Measurements from ENCODE around the gene FBXW9. TPM values are rescaled to one million over a fixed set of nuclear protein-coding genes. Genes with fewer than 3 reads are reported as not detected.

FBXW9 gene
- total and polyA plus RNA-seq, 2 of the 13 experiments (the other 11 are each of a cell fraction or from before 2014, with no cell fraction given), result 5.7 to 6.1 TPM

GRCh38 chr19:12723641-12724426, 27.4 kb upstream of the FBXW9 start, which contains the start of gene TNPO2 (continued):
- peak; percentile 29; the same call in 1 of the 2 replicates for TF ChIP-seq ZGPAT (CRISPR knock-in tag; IDR thresholded peaks at IDR 0.05)
- peak; percentile 50; the same call in 1 of the 2 replicates for TF ChIP-seq ZFP91 (CRISPR knock-in tag; IDR thresholded peaks at IDR 0.05; ENCODE audit: borderline replicate concordance)
- peak; percentile 95; the same call in 2 of the 3 replicates for TF ChIP-seq MXI1 (IDR thresholded peaks at IDR 0.05; ENCODE audit: borderline replicate concordance, low read depth, low read length)
- peak; percentile 88 for TF ChIP-seq TFDP1 (CRISPR knock-in tag; IDR thresholded peaks at IDR 0.05; ENCODE audit: borderline replicate concordance)
- TF ChIP-seq TSC22D2 (CRISPR knock-in tag; IDR thresholded peaks at IDR 0.05; ENCODE audit: borderline replicate concordance), result 0 out of 2 replicates have a peak, but pooled peaks have one; percentile 36
- 0 out of 2 replicates have a peak, but pooled peaks have one; percentile 18 for TF ChIP-seq KDM3A (CRISPR knock-in tag; IDR thresholded peaks at IDR 0.05; ENCODE audit: low read depth)
- peak; percentile 43 for TF ChIP-seq YY1 (IDR thresholded peaks at IDR 0.05; ENCODE audit: insufficient read depth, insufficient replicate concordance, low read depth, low read length)
- TF ChIP-seq HDAC2 (CRISPR knock-in tag; IDR thresholded peaks at IDR 0.05), result peak; percentile 67
- 0 out of 2 replicates have a peak, but pooled peaks have one; percentile 17 for TF ChIP-seq ZNF263 (CRISPR knock-in tag; IDR thresholded peaks at IDR 0.05)
- no peak for TF ChIP-seq CERS6 (CRISPR knock-in tag; IDR thresholded peaks at IDR 0.05)
- TF ChIP-seq PITX1 (CRISPR knock-in tag; IDR thresholded peaks at IDR 0.05), result peak; percentile 64
- peak; percentile 42; the same call in 1 of the 2 replicates for TF ChIP-seq ELF1 (CRISPR knock-in tag; IDR thresholded peaks at IDR 0.05)
- TF ChIP-seq ZBTB20 (CRISPR knock-in tag; IDR thresholded peaks at IDR 0.05; ENCODE audit: borderline replicate concordance, low read depth), result 0 out of 2 replicates have a peak, but pooled peaks have one; percentile 40
- peak; percentile 85 for TF ChIP-seq ZNF687 (CRISPR knock-in tag; IDR thresholded peaks at IDR 0.05)
- TF ChIP-seq HNRNPLL (IDR thresholded peaks at IDR 0.05; ENCODE audit: low read depth, low read length, poor library complexity, severe bottlenecking), result peak; percentile 43
- peak; percentile 55; the same call in 1 of the 2 replicates for TF ChIP-seq GMEB1 (CRISPR knock-in tag; IDR thresholded peaks at IDR 0.05; ENCODE audit: borderline replicate concordance)
